Neuronal stem cell (in vitro differentiated cells): ENCODE results near the gene ZFAND3.

Experiments used
- DNase-seq: peaks from one replicate; pipeline ENCODE4 v3.0.0-alpha.2; 2013; ENCODE audit warnings: low spot score
- H2AFZ ChIP-seq: one replicate; pipeline ENCODE4 v1.6.1; 2013; ENCODE audit warnings: mild to moderate bottlenecking, low read length, inconsistent platforms
- H2AK5ac ChIP-seq: 2 replicates; pipeline ENCODE4 v1.6.1; 2013; ENCODE audit warnings: low read depth, mild to moderate bottlenecking, inconsistent platforms, low read length, moderate library complexity, mixed read lengths
- H2BK120ac ChIP-seq: 2 replicates; pipeline ENCODE4 v1.6.1; 2013; ENCODE audit warnings: low read depth, mild to moderate bottlenecking, inconsistent platforms, low read length, moderate library complexity, mixed read lengths
- H2BK12ac ChIP-seq: one replicate; pipeline ENCODE4 v1.6.1; 2013; ENCODE audit warnings: low read length, inconsistent platforms
- H2BK15ac ChIP-seq: 2 replicates; pipeline ENCODE4 v1.6.1; 2013; ENCODE audit warnings: mild to moderate bottlenecking, low read length, inconsistent platforms, mixed read lengths
- H2BK5ac ChIP-seq: one replicate; pipeline ENCODE4 v1.6.1; 2013; ENCODE audit warnings: inconsistent platforms, mild to moderate bottlenecking, low read length, moderate library complexity
- H3K14ac ChIP-seq: one replicate; pipeline ENCODE4 v1.6.1; 2013; ENCODE audit warnings: low read length, inconsistent platforms
- H3K18ac ChIP-seq: 2 replicates; pipeline ENCODE4 v1.6.1; 2013; ENCODE audit warnings: low read length, inconsistent platforms
- H3K23ac ChIP-seq: 2 replicates; pipeline ENCODE4 v1.6.1; 2013; ENCODE audit warnings: low read depth, mild to moderate bottlenecking, mixed read lengths, low read length, inconsistent platforms; ENCODE audit not compliant: poor library complexity
- H3K27ac ChIP-seq: replicated peaks from 3 replicates; pipeline ENCODE4 v1.5.1; 2013; ENCODE audit warnings: low read length, inconsistent platforms
- H3K27me3 ChIP-seq, 3 experiments: 2 replicates each; pipeline ENCODE4 v1.6.1; 2013; ENCODE audit warnings: low read length in 3 of 3, mild to moderate bottlenecking in 2 of 3, inconsistent platforms in 1 of 3, low read depth in 1 of 3, mixed read lengths in 1 of 3, moderate library complexity in 1 of 3; ENCODE audit not compliant: control insufficient read depth in 3 of 3, insufficient read depth in 3 of 3
- H3K36me3 ChIP-seq, 2 donors: replicated peaks in 1 of 2; 2 replicates each; pipeline ENCODE4 v1.6.1; 2013; ENCODE audit warnings: low read length in 2 of 2; ENCODE audit not compliant: control insufficient read depth in 2 of 2, insufficient read depth in 2 of 2
- H3K4ac ChIP-seq: 2 replicates; pipeline ENCODE4 v1.6.1; 2013; ENCODE audit warnings: inconsistent platforms, mild to moderate bottlenecking, low read length, moderate library complexity
- H3K4me1 ChIP-seq, 2 donors: 1 replicate in 1 of 2; 2 replicates in 1 of 2; pipeline ENCODE4 v1.6.1; 2013; ENCODE audit warnings: low read length in 2 of 2, low read depth in 1 of 2; ENCODE audit not compliant: control insufficient read depth in 2 of 2, insufficient read depth in 1 of 2
- H3K4me2 ChIP-seq: one replicate; pipeline ENCODE4 v1.6.1; 2013; ENCODE audit warnings: mild to moderate bottlenecking, low read length, inconsistent platforms; ENCODE audit not compliant: insufficient read depth, poor library complexity, severe bottlenecking
- H3K4me3 ChIP-seq, 2 donors: 2 replicates each; pipeline ENCODE4 v1.5.1; 2013; ENCODE audit warnings: low read length in 2 of 2, mild to moderate bottlenecking in 2 of 2, inconsistent platforms in 1 of 2, moderate library complexity in 1 of 2
- H3K79me1 ChIP-seq: one replicate; pipeline ENCODE4 v1.6.1; 2013; ENCODE audit warnings: low read depth, mild to moderate bottlenecking, inconsistent platforms, low read length, moderate library complexity
- H3K9ac ChIP-seq: one replicate; pipeline ENCODE4 v1.6.1; 2013; ENCODE audit warnings: mild to moderate bottlenecking, low read depth, low read length, inconsistent platforms; ENCODE audit not compliant: poor library complexity
- H3K9me3 ChIP-seq, 2 donors: replicated peaks in 1 of 2; 2 replicates each; pipeline versions ENCODE3 to v1.6.1; 2013; ENCODE audit warnings: low read length in 2 of 2, mild to moderate bottlenecking in 2 of 2, inconsistent platforms in 1 of 2, low read depth in 1 of 2, mixed read lengths in 1 of 2, moderate library complexity in 1 of 2; ENCODE audit not compliant: control insufficient read depth in 2 of 2, insufficient read depth in 1 of 2
- H4K8ac ChIP-seq: one replicate; pipeline ENCODE4 v1.6.1; 2013; ENCODE audit warnings: low read depth, mild to moderate bottlenecking, inconsistent platforms, low read length, moderate library complexity
- H4K91ac ChIP-seq: one replicate; pipeline ENCODE4 v1.6.1; 2013; ENCODE audit warnings: low read length, low read depth, mild to moderate bottlenecking, inconsistent platforms; ENCODE audit not compliant: poor library complexity
- WGBS, 2 donors: extraction: QIAGEN DNeasy Blood & Tissue Kit; methylation state at CpG; one replicate each; pipeline ENCODE4 v1.1.7; 2013; ENCODE audit warnings: missing lambda C conversion rate in 2 of 2, mixed read lengths in 1 of 2; ENCODE audit not compliant: insufficient read length in 2 of 2, insufficient replicate concordance in 1 of 2; ENCODE audit errors: extremely low coverage in 2 of 2; 5-methylcytosine and 5-hydroxymethylcytosine counted together

Gene ZFAND3

GRCh38 chr6:38167598-38167997 is 348.1 kb downstream of the ZFAND3 start:
- no peak for DNase-seq
- Histone ChIP-seq H3K4ac (no peak overlapping the region), H3K14ac (peak overlapping the region; percentile 79), H3K27me3 (no peaks in the 10 kb centered on the region), H2AFZ (no peak overlapping the region), H4K91ac (no peak overlapping the region), H3K4me1 (peaks cover 4 to 14% of the 10 kb centered on the region in 2 donors), H3K4me3 (no peak overlapping the region), H3K23ac (no peak overlapping the region), H4K8ac (no peak overlapping the region), H2BK120ac (no peak overlapping the region), H3K36me3 (no peaks in the 10 kb centered on the region), H3K79me1 (peaks cover 4% of the 10 kb centered on the region), H2BK12ac (no peak overlapping the region), H2BK5ac (no peak overlapping the region), H2BK15ac (no peak overlapping the region), H3K9ac (no peak overlapping the region), H3K27ac (no peak overlapping the region), H3K4me2 (no peak overlapping the region), H3K9me3 (no peaks in the 10 kb centered on the region), H3K18ac (peak overlapping the region; percentile 70), H2AK5ac (no peak overlapping the region)
- no CpG with 5 or more reads among the region's 11 CpGs for WGBS, 2 donors

- no peak overlapping the region for H3K27ac ChIP-seq
- no CpG with 5 or more reads among the region's 13 CpGs for WGBS, 2 donors
- no peaks in the 10 kb centered on the region for H3K9me3 ChIP-seq
- no peak overlapping the region for H3K4ac ChIP-seq
- no peak overlapping the region for H3K4me2 ChIP-seq
- no peak overlapping the region for H2BK15ac ChIP-seq
- no peak overlapping the region for H3K9ac ChIP-seq
- no peaks in the 10 kb centered on the region for H3K36me3 ChIP-seq
- H4K91ac ChIP-seq: no peak overlapping the region
- peak overlapping the region; percentile 65 for H2AK5ac ChIP-seq
- H2BK12ac ChIP-seq: no peak overlapping the region
- no peak overlapping the region for H2BK5ac ChIP-seq
- no peak overlapping the region for H3K4me3 ChIP-seq
- no peak for DNase-seq
- no peak overlapping the region for H2AFZ ChIP-seq
- peak overlapping the region; percentile 27 for H3K23ac ChIP-seq
- H4K8ac ChIP-seq: no peak overlapping the region
- H3K18ac ChIP-seq: no peak overlapping the region
- no peaks in the 10 kb centered on the region for H3K27me3 ChIP-seq
- no peak overlapping the region for H3K14ac ChIP-seq
- H2BK120ac ChIP-seq: no peak overlapping the region
- peaks cover 4% of the 10 kb centered on the region for H3K79me1 ChIP-seq
- H3K4me1 ChIP-seq: peaks cover 4 to 16% of the 10 kb centered on the region in 2 donors
Observed at GRCh38 chr6:38168126-38168525, 348.6 kb downstream of the ZFAND3 start.

- Histone ChIP-seq H3K18ac (no peak overlapping the region), H3K79me1 (peaks cover 4% of the 10 kb centered on the region), H2BK5ac (no peak overlapping the region), H4K8ac (no peak overlapping the region), H3K27ac (no peak overlapping the region), H4K91ac (no peak overlapping the region), H3K4me2 (no peak overlapping the region), H2AFZ (no peak overlapping the region), H3K9me3 (no peaks in the 10 kb centered on the region), H2BK15ac (no peak overlapping the region), H3K23ac (no peak overlapping the region), H3K27me3 (no peaks in the 10 kb centered on the region), H3K4ac (no peak overlapping the region), H3K14ac (no peak overlapping the region), H2BK12ac (no peak overlapping the region), H2BK120ac (no peak overlapping the region), H3K4me3 (no peak overlapping the region), H3K4me1 (peaks cover 4 to 16% of the 10 kb centered on the region in 2 donors), H3K36me3 (no peaks in the 10 kb centered on the region), H2AK5ac (peak overlapping the region; percentile 88), H3K9ac (no peak overlapping the region)
- no peak for DNase-seq
- WGBS, 2 donors: no CpG with 5 or more reads among the region's 8 CpGs
Observed at GRCh38 chr6:38168699-38169098, 349.2 kb downstream of the ZFAND3 start.

GRCh38 chr6:38169221-38169976 is 349.9 kb downstream of the ZFAND3 start:
- H3K27ac ChIP-seq: no peak overlapping the region

More at GRCh38 chr6:38169221-38169976, 349.9 kb downstream of the ZFAND3 start:
- Histone ChIP-seq H4K8ac (no peak overlapping the region), H2BK120ac (no peak overlapping the region), H2AK5ac (peak overlapping the region; percentile 88), H3K23ac (no peak overlapping the region), H3K4me2 (no peak overlapping the region), H3K4ac (no peak overlapping the region), H3K27me3 (no peaks in the 10 kb centered on the region), H3K14ac (peak overlapping the region; percentile 33), H2BK12ac (no peak overlapping the region), H3K4me1 (peaks cover 4 to 16% of the 10 kb centered on the region in 2 donors), H3K18ac (peak overlapping the region; percentile 80), H3K79me1 (peaks cover 4% of the 10 kb centered on the region), H2BK5ac (no peak overlapping the region), H3K9me3 (no peaks in the 10 kb centered on the region), H3K36me3 (no peaks in the 10 kb centered on the region), H4K91ac (no peak overlapping the region), H3K9ac (no peak overlapping the region), H3K4me3 (no peak overlapping the region), H2BK15ac (no peak overlapping the region), H2AFZ (no peak overlapping the region)
- DNase-seq: no peak
- no CpG with 5 or more reads among the region's 20 CpGs for WGBS, 2 donors
